HG03521 (cell line): Measurements from ENCODE around the gene ENTREP1.
A peak's percentile ranks its signal among the peaks of the same experiment; 100 is the strongest.
"Not testable (repeated sequence)": the region's sequence is repeated elsewhere in the genome, so short reads cannot be mapped to it uniquely, and the experiment has no call there.

ENCODE experiments used
- ATAC-seq: cut with Tn5 transposase; IDR thresholded peaks from one replicate; pipeline ENCODE4 v1.9.1; 2021; ENCODE audit warnings: mild to moderate bottlenecking, moderate library complexity; ENCODE audit not compliant: unreplicated experiment

Gene ENTREP1

DNA sequence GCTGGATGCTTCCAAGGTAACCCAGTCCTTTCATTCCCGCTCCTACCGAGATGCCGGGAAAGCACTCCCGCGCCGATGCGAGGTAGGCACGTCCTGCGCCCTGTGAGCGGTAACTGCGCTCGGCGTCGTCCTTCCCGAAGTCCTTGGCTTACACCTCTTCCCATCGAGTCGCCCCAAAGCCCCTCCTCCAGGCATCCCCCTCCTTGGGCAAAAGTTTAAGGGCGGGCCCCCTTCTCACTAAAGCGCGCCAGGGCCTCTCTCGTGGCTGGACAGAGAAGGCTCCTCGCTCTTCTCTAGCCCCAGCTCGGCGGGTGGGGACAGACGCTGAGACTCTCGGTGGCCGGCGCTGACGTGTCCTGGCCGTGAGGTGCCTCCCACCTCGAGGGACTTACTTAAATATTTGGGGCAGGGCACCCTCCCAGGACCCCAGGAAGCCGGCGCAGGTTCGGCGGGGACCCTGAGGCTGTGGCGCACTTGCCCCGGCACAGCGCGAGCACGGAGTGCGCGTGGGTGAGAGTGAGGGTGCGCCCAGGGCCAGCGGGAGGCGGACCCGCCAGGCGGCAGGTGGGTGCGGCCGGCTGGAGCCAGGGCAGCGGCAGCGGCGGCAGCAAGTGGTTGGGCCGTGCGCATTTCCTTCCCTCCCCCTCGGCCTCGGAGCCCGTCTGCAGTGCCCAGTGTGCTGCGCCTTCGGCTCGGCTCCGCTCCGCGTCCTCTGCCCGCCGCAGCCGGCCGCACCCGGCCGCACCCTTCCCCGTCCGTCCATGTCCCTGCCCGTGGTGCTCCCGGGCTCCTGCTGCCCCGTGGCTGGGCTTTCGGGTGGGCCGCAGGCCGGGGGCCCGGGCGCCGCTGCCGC is at the start of gene ENTREP1:
Gene ENTREP1, plus strand, starts transcription at position 667 of the 853 bp plus-strand sequence. Its CDS starts 95 bp downstream, at position 762.
- ATAC-seq: no peak

DNA sequence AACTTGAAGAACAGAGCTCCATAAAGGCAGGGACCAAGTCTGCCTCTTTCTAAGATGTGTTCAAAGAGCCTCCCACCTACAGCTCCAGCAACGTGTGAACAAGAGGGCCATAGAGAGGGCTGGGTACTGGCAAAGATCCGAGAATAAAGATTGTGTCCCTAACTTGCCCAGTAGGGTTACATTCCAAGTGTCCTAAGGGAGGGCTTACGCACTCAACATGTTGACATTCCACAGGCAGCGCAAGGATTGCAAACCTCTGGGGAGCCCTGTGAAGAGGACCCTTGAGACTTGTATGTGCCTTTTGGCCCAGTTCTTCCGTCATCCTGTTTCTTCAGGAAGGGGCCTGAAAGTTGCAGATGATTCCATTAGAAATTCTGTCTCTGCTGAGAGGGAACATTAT is 48.2 kb upstream of the ENTREP1 start:
- no peak for ATAC-seq

- no peak for ATAC-seq
Observed at GRCh38 chr9:69279084-69279731, 45.8 kb upstream of the ENTREP1 start.

DNA sequence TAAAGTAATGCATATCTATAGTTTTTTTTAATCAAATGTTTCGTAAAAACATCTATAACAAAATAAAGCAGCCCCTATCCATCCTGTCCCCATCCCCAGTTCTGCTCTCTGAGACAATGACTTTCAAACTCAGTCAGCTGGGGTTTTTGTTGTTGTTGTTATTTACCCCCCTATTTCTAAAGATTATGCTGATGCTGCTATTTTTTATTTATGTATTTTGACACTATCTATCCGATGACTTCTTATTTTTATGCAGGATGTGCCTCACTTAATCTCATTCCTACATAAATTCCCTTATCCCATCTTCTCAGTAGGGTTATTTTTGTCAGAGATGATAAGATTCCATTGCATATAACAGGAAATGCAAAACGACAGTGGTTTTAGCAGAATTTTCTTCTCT is 45.3 kb upstream of the ENTREP1 start:
- ATAC-seq: no peak

DNA sequence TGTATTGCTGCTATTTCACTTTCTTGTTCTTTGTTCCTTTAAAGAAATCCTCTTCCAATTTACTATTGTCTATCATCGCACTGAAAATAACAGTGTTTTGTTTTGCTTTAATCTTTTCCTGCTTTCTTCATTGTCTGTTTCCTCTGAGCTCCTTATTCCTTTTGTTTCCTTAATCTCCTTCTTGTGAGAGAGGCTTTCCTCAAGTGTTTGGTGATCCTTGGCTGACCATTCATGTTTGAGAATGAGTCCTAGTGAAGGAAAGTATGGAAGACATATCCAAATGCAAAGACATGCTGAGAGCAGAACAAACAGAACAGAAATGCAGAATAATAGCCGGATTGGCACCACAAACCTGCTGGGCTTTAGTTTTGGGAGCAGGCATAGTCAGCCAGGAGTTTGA is 42.0 kb upstream of the ENTREP1 start:
- no peak for ATAC-seq

DNA sequence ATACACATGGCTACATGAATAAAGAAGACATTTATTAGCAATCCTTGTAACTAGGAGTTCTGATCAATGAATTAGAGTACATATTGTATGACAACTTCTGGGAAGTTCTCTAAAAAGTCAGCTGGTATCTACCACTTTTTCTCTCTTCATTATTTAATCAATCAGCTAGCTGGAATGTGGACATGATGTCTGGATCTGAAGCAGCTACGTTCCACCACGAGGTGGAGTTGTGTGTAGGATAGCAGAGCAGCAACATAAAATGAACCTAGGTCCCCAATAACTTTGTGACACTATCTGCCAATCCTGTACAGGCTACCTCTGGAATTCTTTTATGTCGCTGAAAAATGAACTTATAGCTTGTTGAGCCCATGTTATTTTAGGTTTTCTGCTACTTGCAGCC is 32.9 kb upstream of the ENTREP1 start:
- ATAC-seq: no peak

GRCh38 chr9:69293156-69293555 is 31.9 kb upstream of the ENTREP1 start:
- ATAC-seq: no peak

- no peak for ATAC-seq
Observed at GRCh38 chr9:69295872-69296552, 29.0 kb upstream of the ENTREP1 start.

GRCh38 chr9:69297300-69297980 is 27.6 kb upstream of the ENTREP1 start:
- ATAC-seq: no peak

DNA sequence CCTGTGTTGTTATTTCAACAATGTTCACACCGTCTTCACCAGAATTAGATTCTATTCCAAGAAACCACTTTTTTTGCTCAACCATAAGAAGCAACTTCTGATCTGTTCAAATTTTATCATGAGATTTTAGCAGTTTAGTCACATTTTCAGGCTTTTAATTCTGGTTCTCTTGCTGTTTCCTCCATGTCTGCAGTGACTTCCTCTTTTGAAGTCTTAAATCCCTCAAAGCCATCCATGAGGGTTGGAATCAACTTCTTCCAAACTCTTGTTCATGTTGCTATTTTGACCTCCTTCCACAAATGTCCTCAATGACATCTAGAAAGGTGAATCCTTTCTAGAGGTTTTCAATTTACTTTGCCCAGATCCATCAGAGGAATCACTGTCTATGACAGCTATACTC is 25.7 kb upstream of the ENTREP1 start:
- ATAC-seq: no peak

DNA sequence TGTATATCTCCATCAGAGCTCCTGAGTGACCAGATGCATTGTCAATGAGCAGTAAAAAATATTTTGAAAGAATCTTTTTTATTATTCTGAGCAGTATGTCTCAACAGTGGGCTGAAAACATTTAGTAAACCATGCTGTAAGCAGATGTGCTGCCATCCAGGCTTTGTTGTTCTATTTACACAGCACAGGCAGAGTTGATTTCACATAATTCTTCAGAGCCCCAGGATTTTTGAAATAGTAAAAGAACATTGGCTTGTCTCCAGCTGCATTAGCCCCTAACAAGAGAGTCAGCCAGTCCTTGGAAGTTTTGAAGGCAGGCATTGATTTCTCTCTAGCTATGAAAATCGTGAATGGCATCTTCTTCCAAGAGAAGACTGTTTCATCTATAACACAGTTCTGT is 25.2 kb upstream of the ENTREP1 start:
- no peak for ATAC-seq

- ATAC-seq: no peak
Observed at GRCh38 chr9:69303331-69303730, 21.7 kb upstream of the ENTREP1 start.

GRCh38 chr9:69306895-69307445 is 18.0 kb upstream of the ENTREP1 start:
- ATAC-seq: not testable (repeated sequence)

GRCh38 chr9:69307446-69308205 is 17.4 kb upstream of the ENTREP1 start:
- ATAC-seq: no peak

GRCh38 chr9:69308206-69308931 is 16.6 kb upstream of the ENTREP1 start:
- no peak for ATAC-seq

DNA sequence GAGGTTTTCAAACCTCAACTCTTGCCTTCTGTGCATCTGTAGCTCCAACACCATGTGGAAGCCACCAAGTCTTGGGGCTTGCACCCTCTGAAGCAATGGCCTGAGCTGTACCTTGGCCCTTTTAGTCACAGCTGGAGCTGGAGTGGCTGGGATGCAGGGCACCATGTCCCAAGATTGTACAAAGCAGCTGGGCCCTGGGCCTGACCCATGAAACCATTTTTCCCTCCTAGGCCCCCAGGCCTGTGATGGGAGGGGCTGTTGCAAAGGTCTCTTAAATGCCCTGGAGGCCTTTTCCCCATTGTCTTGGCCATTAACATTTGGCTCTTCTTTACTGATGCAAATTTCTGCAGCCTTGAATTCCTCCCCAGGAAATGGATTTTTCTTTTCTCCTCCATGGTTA is 11.8 kb upstream of the ENTREP1 start:
- no peak for ATAC-seq

DNA sequence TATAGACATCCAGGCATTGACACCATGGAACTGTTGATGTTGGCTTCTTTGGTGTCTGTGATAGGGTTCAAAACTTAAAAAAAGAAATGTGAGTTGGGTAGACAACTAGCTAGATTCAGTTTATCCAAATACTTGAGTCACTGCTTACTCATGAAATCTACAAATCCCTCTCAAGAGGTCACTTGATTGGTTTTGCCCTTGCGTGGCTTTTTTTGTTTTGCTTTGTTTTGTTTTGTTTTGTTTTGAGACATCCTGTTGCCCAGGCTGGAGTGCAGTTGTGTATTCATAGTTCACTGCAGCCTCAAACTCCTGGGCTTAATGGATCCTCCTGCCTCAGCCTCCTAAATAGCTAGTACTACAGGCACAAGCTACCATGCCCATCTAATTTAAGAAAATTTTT is 10.5 kb upstream of the ENTREP1 start:
- ATAC-seq: no peak

DNA sequence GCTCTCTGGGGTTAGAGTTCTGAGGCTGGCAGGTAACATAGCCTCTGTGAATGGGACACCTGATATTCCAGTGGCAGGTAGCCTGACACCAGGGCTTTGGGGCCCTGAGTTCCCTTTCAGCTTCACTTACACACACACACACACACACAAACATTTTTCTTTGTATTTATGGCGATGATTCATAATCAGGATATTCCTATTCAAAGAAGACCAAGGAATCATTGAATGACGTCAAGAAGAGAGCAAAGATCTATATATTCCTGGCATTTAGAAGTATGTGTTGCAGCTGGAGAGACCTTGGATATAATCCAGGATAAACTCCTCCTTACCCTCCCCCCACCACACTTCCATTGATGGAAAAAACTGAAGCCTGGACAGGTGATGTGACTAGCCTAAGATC is 7.9 kb upstream of the ENTREP1 start:
- ATAC-seq: no peak

DNA sequence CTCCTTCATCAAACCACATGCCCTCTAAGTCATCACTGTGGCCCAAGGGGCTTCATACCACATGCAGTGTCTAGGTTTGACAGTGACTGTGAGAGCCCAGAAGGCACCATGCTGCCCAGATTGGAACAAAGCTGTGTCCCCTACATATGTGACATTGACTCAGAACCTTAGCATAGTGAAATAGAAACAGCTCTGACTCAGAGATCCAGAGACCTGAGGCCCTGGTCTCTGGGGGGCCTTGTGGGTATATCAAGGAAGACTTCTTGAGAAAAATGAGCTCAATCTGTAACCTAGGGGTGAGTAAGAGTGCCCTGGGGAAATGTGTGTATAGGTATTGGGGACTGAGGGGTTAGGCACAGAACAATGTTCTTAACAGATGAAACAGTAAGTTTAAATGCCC is 7.1 kb upstream of the ENTREP1 start:
- ATAC-seq: peak; percentile 61
